Neural crest cell (in vitro differentiated cells): Measurements from ENCODE around the gene RIMS3. TPM values are rescaled to one million over a fixed set of nuclear protein-coding genes. Genes with fewer than 3 reads are reported as not detected.

Experiments used
- DNase-seq: peaks from one replicate; pipeline ENCODE4 v3.0.0; 2021; ENCODE audit warnings: low read depth, mixed read lengths, low spot score
- H3K27ac Mint-ChIP-seq: one replicate; pipeline ENCODE4 v1.8.0; 2021; ENCODE audit warnings: mild to moderate bottlenecking, mixed read lengths; ENCODE audit not compliant: unreplicated experiment
- H3K27me3 Mint-ChIP-seq: 2 replicates; pipeline ENCODE4 v1.8.0; 2021; ENCODE audit warnings: low read depth, mild to moderate bottlenecking, mixed read lengths
- H3K36me3 Mint-ChIP-seq: 2 replicates; pipeline ENCODE4 v1.8.0; 2021; ENCODE audit warnings: low read depth, mild to moderate bottlenecking, mixed read lengths
- H3K4me1 Mint-ChIP-seq: 2 replicates; pipeline ENCODE4 v1.8.0; 2021; ENCODE audit warnings: mixed read lengths
- H3K4me3 Mint-ChIP-seq: one replicate; pipeline ENCODE4 v1.8.0; 2021; ENCODE audit warnings: mild to moderate bottlenecking, mixed read lengths
- H3K9me3 Mint-ChIP-seq: 2 replicates; pipeline ENCODE4 v1.8.0; 2021; ENCODE audit warnings: mixed read lengths
- total RNA-seq: library from RNA; stranded (reverse); gene quantifications from 2 replicates; pipeline ENCODE4 v1.2.1, GENCODE V29; 2021
- TF ChIP-seq, protein P1 (sequence below): fragments of 200-600 bp; sonication (generic); conservative IDR thresholded peaks from 2 replicates; pipeline ENCODE4 v1.5.0; 2021; ENCODE audit warnings: antibody characterized with exemption, mild to moderate bottlenecking

The RIMS3 gene
- total RNA-seq, 1 donor from 2014 or later: 22.4 TPM

GRCh38 chr1:40594187-40594531 is 71.3 kb downstream of the RIMS3 start:
- Mint-ChIP-seq H3K4me3 (no peak overlapping the region), H3K27me3 (peaks cover 12% of the 10 kb centered on the region), H3K36me3 (no peaks in the 10 kb centered on the region), H3K27ac (no peak overlapping the region), H3K4me1 (peaks cover 4% of the 10 kb centered on the region), H3K9me3 (peaks cover 6% of the 10 kb centered on the region)
- TF ChIP-seq, protein P1, sequence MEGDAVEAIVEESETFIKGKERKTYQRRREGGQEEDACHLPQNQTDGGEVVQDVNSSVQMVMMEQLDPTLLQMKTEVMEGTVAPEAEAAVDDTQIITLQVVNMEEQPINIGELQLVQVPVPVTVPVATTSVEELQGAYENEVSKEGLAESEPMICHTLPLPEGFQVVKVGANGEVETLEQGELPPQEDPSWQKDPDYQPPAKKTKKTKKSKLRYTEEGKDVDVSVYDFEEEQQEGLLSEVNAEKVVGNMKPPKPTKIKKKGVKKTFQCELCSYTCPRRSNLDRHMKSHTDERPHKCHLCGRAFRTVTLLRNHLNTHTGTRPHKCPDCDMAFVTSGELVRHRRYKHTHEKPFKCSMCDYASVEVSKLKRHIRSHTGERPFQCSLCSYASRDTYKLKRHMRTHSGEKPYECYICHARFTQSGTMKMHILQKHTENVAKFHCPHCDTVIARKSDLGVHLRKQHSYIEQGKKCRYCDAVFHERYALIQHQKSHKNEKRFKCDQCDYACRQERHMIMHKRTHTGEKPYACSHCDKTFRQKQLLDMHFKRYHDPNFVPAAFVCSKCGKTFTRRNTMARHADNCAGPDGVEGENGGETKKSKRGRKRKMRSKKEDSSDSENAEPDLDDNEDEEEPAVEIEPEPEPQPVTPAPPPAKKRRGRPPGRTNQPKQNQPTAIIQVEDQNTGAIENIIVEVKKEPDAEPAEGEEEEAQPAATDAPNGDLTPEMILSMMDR: no peak
- DNase-seq: no peak

- Mint-ChIP-seq H3K27me3 (peaks cover 7% of the 10 kb centered on the region), H3K4me1 (peaks cover 4% of the 10 kb centered on the region), H3K27ac (no peak overlapping the region), H3K36me3 (no peaks in the 10 kb centered on the region), H3K9me3 (peaks cover 6% of the 10 kb centered on the region), H3K4me3 (no peak overlapping the region)
- DNase-seq: no peak
- TF ChIP-seq, protein P1: no peak
Measured at GRCh38 chr1:40593449-40594186, 71.9 kb downstream of the RIMS3 start.

DNA sequence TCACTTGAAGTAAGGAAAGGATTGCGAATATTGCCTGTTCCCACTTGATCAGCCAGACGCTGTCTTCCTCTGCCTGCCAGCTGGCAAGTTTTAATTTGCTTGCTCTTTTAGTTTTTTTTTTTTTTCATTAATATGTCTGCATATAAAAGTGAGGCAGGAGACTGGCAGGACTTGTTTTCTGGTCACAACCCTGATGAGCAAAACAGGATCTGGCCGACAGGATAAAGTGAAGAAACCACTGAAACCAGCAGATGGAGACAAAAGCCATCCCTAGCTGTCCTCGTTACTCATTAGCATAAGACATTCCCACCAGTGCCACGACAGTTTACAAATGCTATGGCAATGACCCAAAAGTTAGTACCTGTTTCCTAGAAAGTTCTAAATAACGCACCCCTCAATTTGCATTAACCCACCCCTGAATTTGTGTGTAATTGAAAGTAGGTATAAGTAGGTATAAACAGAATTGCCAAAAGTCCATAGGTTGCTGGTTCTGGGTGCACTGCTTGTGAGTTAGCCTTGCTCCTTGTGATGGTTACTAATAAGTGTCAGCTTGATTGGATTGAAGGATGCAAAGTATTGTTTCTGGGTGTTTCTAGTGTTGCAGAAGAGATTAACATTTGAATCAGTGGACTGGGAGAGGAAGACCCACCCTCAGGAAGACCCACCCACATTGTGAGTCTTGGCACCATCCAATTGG is 73.2 kb downstream of the RIMS3 start:
- Mint-ChIP-seq H3K4me1 (peaks cover 4% of the 10 kb centered on the region), H3K27ac (no peak overlapping the region), H3K4me3 (no peak overlapping the region), H3K9me3 (peaks cover 3% of the 10 kb centered on the region), H3K27me3 (peaks cover 8% of the 10 kb centered on the region), H3K36me3 (no peaks in the 10 kb centered on the region)
- no peak for DNase-seq
- TF ChIP-seq, protein P1: peak; percentile 63

- no peak overlapping the region for H3K4me3 Mint-ChIP-seq
- H3K27ac Mint-ChIP-seq: no peak overlapping the region
- H3K4me1 Mint-ChIP-seq: peaks cover 4% of the 10 kb centered on the region
- H3K9me3 Mint-ChIP-seq: peaks cover 3% of the 10 kb centered on the region
- peaks cover 20% of the 10 kb centered on the region for H3K27me3 Mint-ChIP-seq
- TF ChIP-seq, protein P1: no peak
- DNase-seq: no peak
- no peaks in the 10 kb centered on the region for H3K36me3 Mint-ChIP-seq
Measured at GRCh38 chr1:40588586-40588985, 76.9 kb downstream of the RIMS3 start.

DNA sequence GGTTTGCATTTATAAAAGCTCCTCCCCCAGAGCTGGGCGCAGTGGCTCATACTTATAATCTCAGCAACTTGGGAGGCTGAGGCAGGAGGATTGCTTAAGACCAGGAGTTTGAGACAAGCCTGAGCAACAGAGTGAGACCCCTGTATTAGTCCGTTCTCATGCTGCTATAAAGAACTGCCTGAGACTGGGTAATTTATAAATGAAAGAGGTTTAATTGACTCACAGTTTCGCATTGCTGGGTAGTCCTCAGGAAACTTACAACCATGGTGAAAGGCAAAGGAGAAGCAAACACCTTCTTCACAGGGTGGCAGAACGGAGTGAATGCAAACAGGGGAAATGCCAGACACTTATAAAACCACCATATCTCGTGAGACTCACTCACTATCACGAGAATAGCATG is 81.5 kb downstream of the RIMS3 start:
- no peak for DNase-seq
- H3K4me3 Mint-ChIP-seq: no peak overlapping the region
- no peak overlapping the region for H3K27ac Mint-ChIP-seq
- H3K9me3 Mint-ChIP-seq: no peaks in the 10 kb centered on the region
- H3K36me3 Mint-ChIP-seq: no peaks in the 10 kb centered on the region
- H3K27me3 Mint-ChIP-seq: peaks cover 20% of the 10 kb centered on the region
- H3K4me1 Mint-ChIP-seq: no peaks in the 10 kb centered on the region
- TF ChIP-seq, protein P1: no peak
